Left cardiac atrium (tissue), 4 donors: ENCODE results near the gene BLOC1S1. TPM values are rescaled to one million over a fixed set of nuclear protein-coding genes. Genes with fewer than 3 reads are reported as not detected.

Source experiments
- ATAC-seq, 2 donors: fragments of 200-7000 bp; cut with Tn5 transposase; one replicate each; pipeline ENCODE4 v1.9.1; 2020; ENCODE audit warnings: mild to moderate bottlenecking in 2 of 2, moderate library complexity in 2 of 2
- DNase-seq: peaks from one replicate; pipeline ENCODE4 v3.0.0-alpha.2; 2020
- intact Hi-C, 2 donors: fragments of 100-400 bp; cut with DNase I; formaldehyde crosslinking; loops; one replicate each; pipeline versions ENCODE4 v1.14.1 to v1.15.1; 2022 to 2023
- long read RNA-seq: library from polyadenylated mRNA; unstranded; transcript quantifications from one replicate; pipeline ENCODE4 v2.0.0, GENCODE V29; 2021
- total RNA-seq, 2 donors: library from RNA; stranded (reverse); fragmentation: NEBNext Ultra II Directional; extraction: Animal tissue kit (Norgen Biotek cat#: 25700); gene quantifications; one replicate each; pipeline ENCODE4 v1.2.1, GENCODE V29; 2021
- donor health status: DM: no; HTN: yes; CAD: no.
- donor health status: DM: no; HTN: yes; CAD: no; lungs with severe emphysema.
- donor health status: DM: yes; HTN: yes; CAD: no.
- donor health status: Dilated cardiomyopathy.

BLOC1S1 gene
- 100 to 1,000 TPM; 119 to 123 TPM for total RNA-seq
- long read RNA-seq, transcript BLOC1S1-203 (4 exons, 571 nt), result major isoform, 5 of 14 reads
- long read RNA-seq, partial matches to known transcripts, result 0 of 14 reads
- long read RNA-seq, other reads (novel, unspliced or antisense), result 7 of 14 reads

- DNase-seq (peak; percentile 94), ATAC-seq (peak; percentile 63 to 67)
- intact Hi-C loops, result no loop called here
These were observed at the start of gene BLOC1S1 for GRCh38 chr12:55715833-55716581. Gene BLOC1S1 (plus strand): TSS chr12:55716046. CDS start chr12:55716052, 6 bp downstream.

GRCh38 chr12:55666508-55666907, 49.3 kb upstream of the BLOC1S1 start:
- intact Hi-C loops, result no loop called here
- no peak for DNase-seq

GRCh38 chr12:55670276-55670675, 45.6 kb upstream of the BLOC1S1 start:
- no peak for DNase-seq
- peak in 1 of 2 donors; percentile 18 for ATAC-seq
- intact Hi-C loops, result no loop called here

More at GRCh38 chr12:55666508-55666907, 49.3 kb upstream of the BLOC1S1 start:
- no peak for ATAC-seq

GRCh38 chr12:55671746-55672145, 44.1 kb upstream of the BLOC1S1 start:
- ATAC-seq (no peak), DNase-seq (no peak)
- intact Hi-C loops, result no loop called here

- intact Hi-C loops, result no loop called here
- DNase-seq (no peak), ATAC-seq (peak; percentile 44 to 52)
These were observed 42.2 kb upstream of the BLOC1S1 start for GRCh38 chr12:55673638-55674037.

GRCh38 chr12:55675666-55676065, 40.2 kb upstream of the BLOC1S1 start:
- ATAC-seq, result peak in 1 of 2 donors; percentile 44
- DNase-seq, result no peak
- intact Hi-C loops, result no loop called here

GRCh38 chr12:55676707-55677106, 39.1 kb upstream of the BLOC1S1 start:
- DNase-seq (no peak), ATAC-seq (no peak)
- intact Hi-C loops, result no loop called here

- ATAC-seq, result no peak
- intact Hi-C loops, result loop anchor here in 1 of 2 donors (2.0 kb wide), 1 partner anchor 19 kb away; no protein-coding TSS in a partner anchor
- no peak for DNase-seq
These were observed 36.2 kb upstream of the BLOC1S1 start for GRCh38 chr12:55679691-55680090.

GRCh38 chr12:55681142-55682077, 34.4 kb upstream of the BLOC1S1 start:
- ATAC-seq, result peak; percentile 75 to 76
- peak; percentile 71 for DNase-seq
- intact Hi-C loops, result loop anchor here in 1 of 2 donors (2.0 kb wide), 1 partner anchor 21 kb away; no protein-coding TSS in a partner anchor

- ATAC-seq, result peak in 1 of 2 donors; percentile 5
- no peak for DNase-seq
- intact Hi-C loops, result no loop called here
These were observed 33.6 kb upstream of the BLOC1S1 start for GRCh38 chr12:55682087-55682796.

GRCh38 chr12:55683676-55684075, 32.2 kb upstream of the BLOC1S1 start:
- ATAC-seq, result no peak
- intact Hi-C loops, result no loop called here
- DNase-seq, result no peak

- DNase-seq (no peak), ATAC-seq (no peak)
- intact Hi-C loops, result no loop called here
These were observed 31.0 kb upstream of the BLOC1S1 start for GRCh38 chr12:55684761-55685370.

GRCh38 chr12:55685671-55686070, 30.2 kb upstream of the BLOC1S1 start:
- ATAC-seq (no peak), DNase-seq (no peak)
- intact Hi-C loops, result no loop called here

- intact Hi-C loops, result no loop called here
- ATAC-seq (peak in 1 of 2 donors; percentile 22), DNase-seq (no peak)
These were observed 29.4 kb upstream of the BLOC1S1 start for GRCh38 chr12:55686366-55687010.

- ATAC-seq (no peak), DNase-seq (no peak)
- intact Hi-C loops, result no loop called here
These were observed 28.1 kb upstream of the BLOC1S1 start for GRCh38 chr12:55687746-55688145.

- intact Hi-C loops, result no loop called here
- DNase-seq (no peak), ATAC-seq (no peak)
These were observed 26.9 kb upstream of the BLOC1S1 start for GRCh38 chr12:55688716-55689655.
